GM23338 (cell line): ENCODE data around the gene STAT6. TPM values are rescaled to one million over a fixed set of nuclear protein-coding genes. Genes with fewer than 3 reads are reported as not detected.

Source experiments
- ATAC-seq: fragments of 200-7000 bp; cut with Tn5 transposase; 3 replicates; pipeline ENCODE4 v1.9.1; 2020
- DNase-seq: peaks from one replicate; pipeline ENCODE4 v3.0.0-alpha.2; 2015; ENCODE audit warnings: low spot score
- H2AFZ ChIP-seq: fragments of 200-600 bp; sonication (generic); 2 replicates; pipeline ENCODE4 v1.8.0; 2016; ENCODE audit warnings: antibody characterized with exemption, mild to moderate bottlenecking, moderate library complexity
- H3F3A ChIP-seq: fragments of 200-600 bp; sonication (generic); replicated peaks from 2 replicates; pipeline ENCODE4 v1.8.0; 2017; ENCODE audit warnings: antibody characterized with exemption, mixed run types, low read depth
- H3K27ac ChIP-seq: fragments of 200-600 bp; sonication (generic); 2 replicates; pipeline ENCODE4 v1.6.1; 2016; ENCODE audit warnings: low read depth
- H3K27me3 ChIP-seq: fragments of 200-600 bp; sonication (generic); 2 replicates; pipeline ENCODE4 v1.8.0; 2016; ENCODE audit warnings: mild to moderate bottlenecking, mixed run types, moderate library complexity; ENCODE audit not compliant: insufficient read depth
- H3K36me3 ChIP-seq: fragments of 200-600 bp; sonication (generic); 2 replicates; pipeline ENCODE4 v1.8.0; 2016; ENCODE audit warnings: mild to moderate bottlenecking; ENCODE audit not compliant: insufficient read depth
- H3K4me1 ChIP-seq: fragments of 200-600 bp; sonication (generic); 2 replicates; pipeline ENCODE4 v1.8.0; 2016; ENCODE audit warnings: mild to moderate bottlenecking, moderate library complexity; ENCODE audit not compliant: insufficient read depth
- H3K4me2 ChIP-seq: fragments of 200-600 bp; sonication (generic); 2 replicates; pipeline ENCODE4 v1.7.1; 2017; ENCODE audit warnings: mixed run types
- H3K4me3 ChIP-seq: fragments of 200-600 bp; sonication (generic); 2 replicates; pipeline ENCODE4 v1.6.1; 2016; ENCODE audit warnings: mixed run types
- H3K79me2 ChIP-seq: fragments of 200-600 bp; sonication (generic); replicated peaks from 2 replicates; pipeline ENCODE4 v1.8.0; 2017; ENCODE audit warnings: mild to moderate bottlenecking; ENCODE audit not compliant: insufficient read depth
- H3K9me2 ChIP-seq: fragments of 200-600 bp; sonication (generic); 2 replicates; pipeline ENCODE4 v1.8.0; 2017; ENCODE audit not compliant: insufficient read depth
- H4K20me1 ChIP-seq: fragments of 200-600 bp; sonication (generic); replicated peaks from 2 replicates; pipeline ENCODE4 v1.8.0; 2017; ENCODE audit warnings: mild to moderate bottlenecking; ENCODE audit not compliant: insufficient read depth
- H3K27ac Mint-ChIP-seq: 2 replicates; pipeline ENCODE4 v1.8.0; 2020; ENCODE audit warnings: inconsistent platforms, mild to moderate bottlenecking, moderate library complexity, mixed read lengths
- H3K27me3 Mint-ChIP-seq: 3 replicates; pipeline ENCODE4 v1.8.0; 2022; ENCODE audit warnings: low read depth, mild to moderate bottlenecking, moderate library complexity, mixed read lengths, inconsistent platforms; ENCODE audit not compliant: insufficient read depth, poor library complexity
- H3K36me3 Mint-ChIP-seq: 3 replicates; pipeline ENCODE4 v1.8.0; 2021; ENCODE audit warnings: low read depth, mild to moderate bottlenecking, inconsistent platforms, moderate library complexity, mixed read lengths
- H3K4me1 Mint-ChIP-seq: 3 replicates; pipeline ENCODE4 v1.8.0; 2020; ENCODE audit warnings: mild to moderate bottlenecking, inconsistent platforms, mixed read lengths
- H3K4me3 Mint-ChIP-seq: 3 replicates; pipeline ENCODE4 v1.8.0; 2021; ENCODE audit warnings: moderate library complexity, mild to moderate bottlenecking, inconsistent platforms, mixed read lengths
- H3K9me3 Mint-ChIP-seq: 3 replicates; pipeline ENCODE4 v1.8.0; 2020; ENCODE audit warnings: moderate library complexity, mild to moderate bottlenecking, inconsistent platforms, mixed read lengths
- CREB1 ChIP-seq: fragments of 250-450 bp; sonication (Bioruptor Pico); IDR thresholded peaks from 2 replicates; pipeline ENCODE4 v1.5.0; 2020; ENCODE audit warnings: low read depth, mild to moderate bottlenecking, moderate library complexity
- CTCF ChIP-seq, 2 experiments: fragments of 200-600 bp in 1 of 2; sonication (generic) in 1 of 2; conservative IDR thresholded peaks; 2 replicates each; pipeline versions ENCODE4 v1.5.1 to v1.6.1; 2016 to 2017; ENCODE audit warnings: antibody characterized with exemption in 2 of 2, low read depth in 2 of 2, mild to moderate bottlenecking in 2 of 2, moderate library complexity in 1 of 2
- NANOG ChIP-seq: IDR thresholded peaks from 2 replicates; pipeline ENCODE4 v1.6.1; 2016; ENCODE audit warnings: antibody characterized with exemption, borderline replicate concordance
- POLR2AphosphoS5 ChIP-seq: IDR thresholded peaks from 2 replicates; pipeline ENCODE4 v1.6.1; 2016; ENCODE audit warnings: antibody characterized with exemption, low read depth
- REST ChIP-seq: IDR thresholded peaks from one replicate; pipeline ENCODE4 v1.6.1; 2018; ENCODE audit warnings: antibody characterized with exemption; ENCODE audit not compliant: unreplicated experiment
- ZNF114 ChIP-seq: fragments of 250-450 bp; sonication (Bioruptor Pico); IDR thresholded peaks from 2 replicates; pipeline ENCODE4 v1.5.0; 2020; ENCODE audit warnings: mild to moderate bottlenecking, moderate library complexity
- ZNF462 ChIP-seq: fragments of 250-450 bp; sonication (Bioruptor Pico); IDR thresholded peaks from 2 replicates; pipeline ENCODE4 v1.5.0; 2020; ENCODE audit warnings: mild to moderate bottlenecking, moderate library complexity
- polyA plus RNA-seq: library from polyadenylated mRNA; unstranded; fragments of >200 nt; fragmentation: Nextera tagmentation; extraction: Ambion mirVana; gene quantifications from 2 replicates; pipeline ENCODE4 v1.2.1, GENCODE V29; 2016
- total RNA-seq: library from RNA; depleted of rRNA; stranded (reverse); fragments of >200 nt; shearing (Covaris generic); gene quantifications from 2 replicates; pipeline ENCODE4 v1.2.3, GENCODE V29; 2014

STAT6 gene
- total and polyA plus RNA-seq, 2 experiments from 2014 or later: 14.3 to 28.1 TPM

- TF ChIP-seq ZNF462 (CRISPR knock-in tag) (no peak), REST (no peak)
These were observed 32.3 kb upstream of the STAT6 start (continued) for GRCh38 chr12:57143454-57143853.

- no peak overlapping the region for H2AFZ ChIP-seq
- no peak overlapping the region for H3K27ac Mint-ChIP-seq
- DNase-seq (no peak), ATAC-seq (no peak)
- peaks cover 96% of the 10 kb centered on the region for H3K36me3 Mint-ChIP-seq
- H3K4me1 ChIP-seq: no peaks in the 10 kb centered on the region
- H3K4me3 ChIP-seq: no peak overlapping the region
- peaks cover 25% of the 10 kb centered on the region for H3K4me1 Mint-ChIP-seq
- H3K4me2 ChIP-seq: no peak overlapping the region
- peaks cover 9% of the 10 kb centered on the region for H4K20me1 ChIP-seq
- H3K27ac ChIP-seq: no peak overlapping the region
- no peaks in the 10 kb centered on the region for H3K27me3 ChIP-seq
- peaks cover 21% of the 10 kb centered on the region for H3K36me3 ChIP-seq
- no peaks in the 10 kb centered on the region for H3K9me3 Mint-ChIP-seq
- H3F3A ChIP-seq: no peaks in the 10 kb centered on the region
- no peaks in the 10 kb centered on the region for H3K9me2 ChIP-seq
- peaks cover 21% of the 10 kb centered on the region for H3K79me2 ChIP-seq
- H3K27me3 Mint-ChIP-seq: peaks cover 7% of the 10 kb centered on the region
- H3K4me3 Mint-ChIP-seq: no peak overlapping the region
- TF ChIP-seq CTCF (conservative IDR thresholded peaks at IDR 0.05; ENCODE audit: low read depth in 2 of 2): no peak
- TF ChIP-seq CREB1 (CRISPR knock-in tag): no peak
- TF ChIP-seq POLR2AphosphoS5: no peak
- no peak for TF ChIP-seq ZNF114 (CRISPR knock-in tag)
- TF ChIP-seq NANOG: no peak
- no peak for TF ChIP-seq REST
These were observed 31.6 kb upstream of the STAT6 start for GRCh38 chr12:57142727-57143126.
